ENCODE results near the gene B4GALNT2.

B4GALNT2 gene

GRCh38 chr17:49162866-49163265 is 30.3 kb downstream of the B4GALNT2 start:
- DNase-seq (ENCODE audit: low read depth in 1 of 2, low spot score in 1 of 2), result no peak
- Histone ChIP-seq H3K27ac (replicated peaks) (no peak overlapping the region), H3K4me3 (replicated peaks; ENCODE audit: insufficient read depth, low read length) (no peak overlapping the region), H3K27me3 (ENCODE audit: insufficient read depth, poor library complexity, severe bottlenecking) (peaks cover under 1% of the 10 kb centered on the region)
- TF ChIP-seq CTCF (IDR thresholded peaks at IDR 0.05; ENCODE audit: insufficient read depth, low read length) (no peak), POLR2AphosphoS5 (IDR thresholded peaks at IDR 0.05; ENCODE audit: low read depth) (no peak), REST (IDR thresholded peaks at IDR 0.05; ENCODE audit: insufficient replicate concordance, low read depth) (no peak)

- DNase-seq (ENCODE audit: low read depth in 1 of 2, low spot score in 1 of 2), result no peak
- TF ChIP-seq REST (IDR thresholded peaks at IDR 0.05; ENCODE audit: insufficient replicate concordance, low read depth), result no peak
- TF ChIP-seq CTCF (IDR thresholded peaks at IDR 0.05; ENCODE audit: insufficient read depth, low read length), result no peak
- TF ChIP-seq GABPA (IDR thresholded peaks at IDR 0.05; ENCODE audit: low read depth), result no peak
- no peak for TF ChIP-seq POLR2AphosphoS5 (IDR thresholded peaks at IDR 0.05; ENCODE audit: low read depth)
- TF ChIP-seq SPI1 (IDR thresholded peaks at IDR 0.05; ENCODE audit: borderline replicate concordance, low read depth), result no peak
- H3K4me3 ChIP-seq (replicated peaks; ENCODE audit: insufficient read depth, low read length), result no peak overlapping the region
- H3K27ac ChIP-seq (replicated peaks), result no peak overlapping the region
- H3K27me3 ChIP-seq (ENCODE audit: insufficient read depth, poor library complexity, severe bottlenecking), result peaks cover 6% of the 10 kb centered on the region
Measured at GRCh38 chr17:49165143-49165542, 32.6 kb downstream of the B4GALNT2 start.

GRCh38 chr17:49168706-49169105 is 36.1 kb downstream of the B4GALNT2 start:
- Histone ChIP-seq H3K27me3 (ENCODE audit: insufficient read depth, poor library complexity, severe bottlenecking) (peaks cover 6% of the 10 kb centered on the region), H3K27ac (replicated peaks) (no peak overlapping the region), H3K4me3 (replicated peaks; ENCODE audit: insufficient read depth, low read length) (no peak overlapping the region)
- TF ChIP-seq SPI1 (IDR thresholded peaks at IDR 0.05; ENCODE audit: borderline replicate concordance, low read depth) (no peak), CTCF (IDR thresholded peaks at IDR 0.05; ENCODE audit: insufficient read depth, low read length) (no peak), REST (IDR thresholded peaks at IDR 0.05; ENCODE audit: insufficient replicate concordance, low read depth) (no peak), POLR2AphosphoS5 (IDR thresholded peaks at IDR 0.05; ENCODE audit: low read depth) (no peak), GABPA (IDR thresholded peaks at IDR 0.05; ENCODE audit: low read depth) (no peak)
- no peak for DNase-seq (ENCODE audit: low read depth in 1 of 2, low spot score in 1 of 2)
